LNCaP clone FGC (cell line): ENCODE data around the gene MSX1.

Experiments
- DNase-seq: peaks from one replicate; pipeline ENCODE4 v3.0.0-alpha.2; 2011; ENCODE audit warnings: low read depth
- H3K4me3 ChIP-seq: 2 replicates; pipeline ENCODE4 v1.5.1; 2011; ENCODE audit warnings: mild to moderate bottlenecking, low read depth, low read length, control low read depth
- TF ChIP-seq, protein P1 (sequence below): IDR thresholded peaks from 2 replicates; pipeline ENCODE4 v1.5.1; 2012; ENCODE audit warnings: mild to moderate bottlenecking; ENCODE audit not compliant: control insufficient read depth, insufficient read depth; ENCODE audit errors: extremely low read depth

MSX1 gene

DNA sequence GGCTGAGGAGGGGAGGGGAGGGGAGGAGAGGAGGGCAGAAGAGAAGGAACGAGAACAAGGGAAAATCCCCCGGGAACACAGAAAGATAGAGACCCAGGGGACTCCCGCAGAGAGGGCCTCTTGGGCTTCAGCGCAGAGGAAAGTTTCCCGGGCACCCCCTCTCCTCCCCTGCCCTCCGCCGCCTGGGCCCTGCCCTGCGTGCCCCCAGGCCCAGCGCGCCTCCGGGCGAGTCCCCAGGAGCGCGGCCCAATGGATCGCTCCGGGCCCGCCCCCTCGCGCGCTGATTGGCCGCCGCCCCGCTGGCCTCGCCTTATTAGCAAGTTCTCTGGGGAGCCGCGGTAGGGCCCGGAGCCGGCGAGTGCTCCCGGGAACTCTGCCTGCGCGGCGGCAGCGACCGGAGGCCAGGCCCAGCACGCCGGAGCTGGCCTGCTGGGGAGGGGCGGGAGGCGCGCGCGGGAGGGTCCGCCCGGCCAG is at the start of gene MSX1:
Gene MSX1, plus strand, starts transcription at position 341 of the 474 bp plus-strand sequence. CDS start 235 bp downstream, outside the sequence.
- peak; percentile 48 for DNase-seq

DNA sequence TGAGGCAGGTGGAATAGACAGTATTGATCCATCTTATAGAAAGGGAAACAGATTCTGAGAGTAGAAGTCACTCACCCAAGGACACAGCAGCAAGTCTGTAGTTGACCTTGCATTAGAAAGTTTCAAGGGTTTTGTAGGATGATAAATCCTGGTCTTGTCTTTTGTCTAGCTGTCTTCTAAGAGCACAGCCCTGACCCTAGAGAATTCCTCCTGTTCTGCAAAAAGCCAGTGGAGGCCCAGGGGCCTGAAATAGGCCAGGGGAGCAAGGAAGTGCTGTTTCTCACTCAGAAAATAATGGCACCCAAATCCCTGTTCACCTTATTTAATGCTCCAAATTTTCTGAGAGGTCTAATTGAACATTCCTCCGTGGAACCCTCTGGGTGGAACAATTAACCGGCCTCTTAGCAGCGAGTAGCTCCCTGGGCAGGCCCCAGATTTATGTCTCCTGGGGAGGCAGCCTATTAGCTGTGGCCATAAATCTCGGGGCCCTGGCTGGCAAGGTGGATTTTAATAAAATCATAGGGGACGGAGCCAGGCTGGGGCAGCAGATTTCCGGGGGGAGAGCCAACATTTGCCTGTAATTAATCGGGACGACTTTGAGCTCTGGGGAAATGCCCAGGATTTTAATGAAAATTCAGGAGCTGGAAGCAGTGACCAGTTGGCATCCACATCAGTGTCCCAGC is 49.2 kb upstream of the MSX1 start:
- TF ChIP-seq, protein P1, sequence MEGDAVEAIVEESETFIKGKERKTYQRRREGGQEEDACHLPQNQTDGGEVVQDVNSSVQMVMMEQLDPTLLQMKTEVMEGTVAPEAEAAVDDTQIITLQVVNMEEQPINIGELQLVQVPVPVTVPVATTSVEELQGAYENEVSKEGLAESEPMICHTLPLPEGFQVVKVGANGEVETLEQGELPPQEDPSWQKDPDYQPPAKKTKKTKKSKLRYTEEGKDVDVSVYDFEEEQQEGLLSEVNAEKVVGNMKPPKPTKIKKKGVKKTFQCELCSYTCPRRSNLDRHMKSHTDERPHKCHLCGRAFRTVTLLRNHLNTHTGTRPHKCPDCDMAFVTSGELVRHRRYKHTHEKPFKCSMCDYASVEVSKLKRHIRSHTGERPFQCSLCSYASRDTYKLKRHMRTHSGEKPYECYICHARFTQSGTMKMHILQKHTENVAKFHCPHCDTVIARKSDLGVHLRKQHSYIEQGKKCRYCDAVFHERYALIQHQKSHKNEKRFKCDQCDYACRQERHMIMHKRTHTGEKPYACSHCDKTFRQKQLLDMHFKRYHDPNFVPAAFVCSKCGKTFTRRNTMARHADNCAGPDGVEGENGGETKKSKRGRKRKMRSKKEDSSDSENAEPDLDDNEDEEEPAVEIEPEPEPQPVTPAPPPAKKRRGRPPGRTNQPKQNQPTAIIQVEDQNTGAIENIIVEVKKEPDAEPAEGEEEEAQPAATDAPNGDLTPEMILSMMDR: no peak
- DNase-seq: no peak
- no peak overlapping the region for H3K4me3 ChIP-seq

More for the DNA sequence above, at the start of gene MSX1:
- TF ChIP-seq, protein P1: no peak
- peak within 1 kb of the TSS; percentile 56 for H3K4me3 ChIP-seq

DNA sequence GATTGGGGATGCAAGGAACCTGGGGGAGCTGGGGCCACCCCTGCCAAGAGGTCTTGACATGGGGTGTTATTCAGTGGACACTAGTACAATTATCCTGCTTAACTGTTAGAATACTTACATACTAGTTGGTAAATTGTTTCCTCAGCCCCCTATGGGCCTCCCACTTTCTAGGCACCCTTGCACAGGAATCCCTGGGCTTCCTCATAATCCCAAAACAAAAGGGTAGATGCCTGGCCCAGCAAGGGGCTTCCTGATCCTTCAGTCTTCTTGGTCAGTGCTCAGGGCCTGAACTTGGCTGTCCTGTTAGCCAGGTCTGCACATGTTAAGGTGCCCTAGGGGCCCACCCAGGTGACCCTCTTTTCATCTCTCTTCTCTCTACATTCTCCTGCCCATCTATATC is 48.7 kb upstream of the MSX1 start:
- no peak for DNase-seq
- TF ChIP-seq, protein P1: no peak
- no peak overlapping the region for H3K4me3 ChIP-seq

DNA sequence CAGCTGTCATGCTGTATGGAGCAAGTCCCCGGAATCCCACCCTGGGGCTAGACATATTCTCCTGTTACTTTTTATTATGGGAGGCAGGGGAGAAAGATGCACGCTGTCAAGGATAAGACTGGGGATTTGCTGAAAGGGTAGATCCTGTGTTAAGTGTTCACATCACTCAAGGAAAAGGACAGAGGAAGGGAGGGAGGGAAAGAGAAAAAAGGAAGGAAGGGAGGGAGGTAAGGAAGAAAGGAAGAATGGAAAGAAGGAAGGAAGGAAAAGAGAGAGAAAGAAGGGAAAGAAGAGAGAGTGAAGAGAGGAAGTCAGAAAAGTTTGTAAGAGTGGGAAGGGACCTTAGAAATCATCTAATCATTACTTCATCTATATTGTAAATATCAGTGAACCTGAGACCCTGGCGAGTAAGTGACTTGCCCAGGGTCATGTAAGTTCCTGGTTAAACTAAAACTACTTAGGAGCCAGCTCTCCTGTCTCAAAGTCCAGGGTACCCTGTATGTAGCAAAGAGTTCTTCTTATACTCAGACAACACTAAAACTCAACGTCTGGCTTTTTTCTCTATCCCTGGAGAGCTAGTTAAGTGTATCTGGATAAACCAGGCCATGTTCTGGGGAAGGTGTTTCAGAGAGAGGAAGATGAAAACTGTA is 47.2 kb upstream of the MSX1 start:
- DNase-seq: no peak
- TF ChIP-seq, protein P1: no peak
- H3K4me3 ChIP-seq: no peak overlapping the region

DNA sequence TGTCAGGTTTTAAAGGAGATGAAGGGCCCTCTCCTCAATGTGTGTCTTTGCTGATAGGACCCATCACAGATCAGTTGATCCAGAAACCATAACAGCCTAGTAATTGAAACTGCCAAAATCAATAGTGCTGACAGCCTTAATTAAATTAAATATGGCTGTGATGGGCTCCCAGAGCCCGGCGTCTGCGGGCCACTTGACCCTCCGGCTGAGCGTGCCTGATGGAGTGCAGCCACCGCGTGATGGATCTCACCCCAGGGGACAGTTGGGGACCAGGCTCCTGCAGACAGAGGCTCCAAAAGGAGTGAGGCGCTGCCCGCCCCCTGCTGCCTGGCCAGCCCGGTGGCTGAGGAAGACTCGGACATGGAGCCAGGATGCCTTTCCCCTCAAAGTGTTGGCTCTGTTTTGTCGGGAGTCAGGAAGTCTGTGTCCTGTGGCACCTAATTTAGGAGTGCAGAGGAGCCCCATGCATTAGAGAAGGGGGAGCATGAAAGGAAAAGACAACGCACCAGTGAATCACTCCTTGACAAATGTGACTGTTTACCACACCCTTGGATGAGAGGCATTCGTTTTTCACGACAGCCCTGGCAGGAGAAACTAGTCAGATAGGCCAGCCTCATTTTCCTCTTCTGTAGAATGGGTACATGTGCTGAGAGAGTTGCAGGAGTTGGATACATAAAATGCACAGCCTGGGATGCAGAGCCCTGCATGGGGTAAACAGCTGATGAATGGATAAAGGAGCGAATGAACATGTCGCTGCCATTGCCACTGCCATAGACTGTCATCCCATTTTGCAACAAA is 40.9 kb upstream of the MSX1 start:
- DNase-seq: no peak
- TF ChIP-seq, protein P1: no peak
- H3K4me3 ChIP-seq: no peak overlapping the region

DNA sequence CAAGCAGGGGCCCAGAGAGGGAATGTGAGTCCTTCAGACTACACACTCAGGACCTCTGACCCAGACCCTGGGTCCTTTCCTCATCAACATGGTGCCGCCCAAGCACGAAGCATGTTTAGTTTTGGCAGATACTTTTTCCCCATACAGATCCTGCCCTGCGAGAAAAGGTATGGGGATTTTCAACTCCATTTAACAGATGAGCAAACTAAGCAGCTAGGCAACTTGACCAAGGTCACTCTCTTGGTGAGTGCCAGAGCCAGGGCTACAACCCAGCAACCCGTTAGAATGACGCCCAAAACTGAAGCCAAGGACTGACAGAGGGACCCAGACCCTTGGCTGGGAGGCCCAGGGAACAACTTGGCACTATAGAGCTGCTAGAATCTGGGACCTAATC is 40.3 kb upstream of the MSX1 start:
- DNase-seq: no peak
- TF ChIP-seq, protein P1: no peak
- H3K4me3 ChIP-seq: no peak overlapping the region
